GM23248 (cell line): ENCODE data around the gene PGAP3.

ENCODE experiments used
- EZH2 ChIP-seq: fragments of 200-600 bp; sonication (generic); IDR thresholded peaks from 2 replicates; pipeline ENCODE4 v1.6.1; 2018; ENCODE audit warnings: antibody characterized with exemption, mild to moderate bottlenecking; ENCODE audit not compliant: insufficient read depth, poor library complexity, severe bottlenecking
- EZH2phosphoT487 ChIP-seq: fragments of 200-600 bp; sonication (generic); IDR thresholded peaks from 2 replicates; pipeline ENCODE4 v1.6.1; 2018; ENCODE audit warnings: antibody characterized with exemption, moderate library complexity, mild to moderate bottlenecking, low read depth; ENCODE audit not compliant: insufficient read depth

DNA sequence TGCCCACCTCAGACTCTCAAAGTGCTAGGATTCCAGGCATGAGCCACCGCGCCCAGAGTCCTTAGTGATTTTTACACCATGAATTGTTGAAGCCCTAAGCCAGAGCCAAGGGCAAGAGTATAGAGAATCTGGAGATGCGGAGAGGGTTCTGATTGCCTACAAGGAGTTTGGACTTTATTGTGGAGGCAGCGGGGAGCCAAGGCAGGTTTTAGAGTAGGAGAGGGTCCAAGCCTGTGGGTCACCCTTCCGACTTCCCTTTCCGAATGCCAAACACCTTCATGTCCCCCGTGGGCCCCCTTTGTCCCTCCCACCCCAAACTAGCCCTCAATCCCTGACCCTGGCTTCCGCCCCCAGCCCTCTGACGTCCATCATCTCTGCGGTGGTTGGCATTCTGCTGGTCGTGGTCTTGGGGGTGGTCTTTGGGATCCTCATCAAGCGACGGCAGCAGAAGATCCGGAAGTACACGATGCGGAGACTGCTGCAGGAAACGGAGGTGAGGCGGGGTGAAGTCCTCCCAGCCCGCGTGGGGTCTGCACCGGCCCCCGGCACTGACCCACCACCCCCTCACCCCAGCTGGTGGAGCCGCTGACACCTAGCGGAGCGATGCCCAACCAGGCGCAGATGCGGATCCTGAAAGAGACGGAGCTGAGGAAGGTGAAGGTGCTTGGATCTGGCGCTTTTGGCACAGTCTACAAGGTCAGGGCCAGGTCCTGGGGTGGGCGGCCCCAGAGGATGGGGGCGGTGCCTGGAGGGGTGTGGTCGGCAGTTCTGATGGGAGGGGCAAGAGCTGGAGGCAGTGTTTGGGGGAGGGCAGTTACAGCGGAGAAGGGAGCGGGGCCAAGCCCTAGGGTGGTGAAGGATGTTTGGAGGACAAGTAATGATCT, 35.4 kb upstream of the PGAP3 start:
- no peak for TF ChIP-seq EZH2
- no peak for TF ChIP-seq EZH2phosphoT487
